ENCODE results near the gene MINK1. TPM values are rescaled to one million over a fixed set of nuclear protein-coding genes. Genes with fewer than 3 reads are reported as not detected.
"Not testable (repeated sequence)": the region's sequence is repeated elsewhere in the genome, so short reads cannot be mapped to it uniquely, and the experiment has no call there.

The MINK1 gene
- total and polyA plus RNA-seq, 2 donors = 10.2 to 83.8 TPM

GRCh38 chr17:4823373-4824089, 9.6 kb upstream of the MINK1 start:
- Histone ChIP-seq H3K36me3 (ENCODE audit: control insufficient read depth in 2 of 2, insufficient read depth in 2 of 2, low read length in 1 of 2) (no peaks in the 10 kb centered on the region), H3K27ac (ENCODE audit: low read depth in 1 of 2, low read length in 1 of 2) (no peak overlapping the region), H3K9me3 (ENCODE audit: control insufficient read depth in 2 of 2, insufficient read depth in 1 of 2, low read length in 1 of 2) (no peaks in the 10 kb centered on the region), H3K27me3 (ENCODE audit: control insufficient read depth in 2 of 2, insufficient read depth in 1 of 2, low read length in 1 of 2) (peaks cover 0 to 14% of the 10 kb centered on the region in 2 donors), H3K4me3 (ENCODE audit: low read length in 2 of 2) (no peak overlapping the region), H3K4me1 (ENCODE audit: control insufficient read depth in 2 of 2, insufficient read depth in 2 of 2, low read length in 2 of 2) (no peaks in the 10 kb centered on the region)
- WGBS = 82% methylated on average over 12 of the region's 12 CpGs
- no peak for DNase-seq (ENCODE audit: low read depth in 6 of 9, low spot score in 9 of 9)

GRCh38 chr17:4827399-4827798, 5.7 kb upstream of the MINK1 start:
- Histone ChIP-seq H3K4me1 (ENCODE audit: control insufficient read depth in 2 of 2, insufficient read depth in 2 of 2, low read length in 2 of 2) (no peaks in the 10 kb centered on the region), H3K9me3 (ENCODE audit: control insufficient read depth in 2 of 2, insufficient read depth in 1 of 2, low read length in 1 of 2) (no peaks in the 10 kb centered on the region), H3K4me3 (ENCODE audit: low read length in 2 of 2) (no peak overlapping the region), H3K27me3 (ENCODE audit: control insufficient read depth in 2 of 2, insufficient read depth in 1 of 2, low read length in 1 of 2) (peaks cover 0 to 16% of the 10 kb centered on the region in 2 donors), H3K36me3 (ENCODE audit: control insufficient read depth in 2 of 2, insufficient read depth in 2 of 2, low read length in 1 of 2) (no peaks in the 10 kb centered on the region), H3K27ac (ENCODE audit: low read depth in 1 of 2, low read length in 1 of 2) (no peak overlapping the region)
- DNase-seq (ENCODE audit: low read depth in 6 of 9, low spot score in 9 of 9) = no peak
- 86% methylated on average over 8 of the region's 8 CpGs for WGBS

GRCh38 chr17:4832829-4833177, 337 bp upstream of the MINK1 start:
- under 1% methylated on average over 10 of the region's 17 CpGs for WGBS
- Histone ChIP-seq H3K27ac (ENCODE audit: low read depth in 1 of 2, low read length in 1 of 2) (peak overlapping the region in 1 of 2 donors; percentile 31), H3K4me3 (ENCODE audit: low read length in 2 of 2) (peak overlapping the region; percentile 46 to 92), H3K4me1 (ENCODE audit: control insufficient read depth in 2 of 2, insufficient read depth in 2 of 2, low read length in 2 of 2) (peaks cover 10 to 22% of the 10 kb centered on the region in 2 donors)
- H3K36me3 ChIP-seq (ENCODE audit: control insufficient read depth in 2 of 2, insufficient read depth in 2 of 2, low read length in 1 of 2); H3K27me3 ChIP-seq (ENCODE audit: control insufficient read depth in 2 of 2, insufficient read depth in 1 of 2, low read length in 1 of 2); H3K9me3 ChIP-seq (ENCODE audit: control insufficient read depth in 2 of 2, insufficient read depth in 1 of 2, low read length in 1 of 2); DNase-seq (ENCODE audit: low read depth in 6 of 9, low spot score in 9 of 9): not testable (repeated sequence)

- H3K9me3 ChIP-seq (ENCODE audit: control insufficient read depth in 2 of 2, insufficient read depth in 1 of 2, low read length in 1 of 2) = no peaks in the 10 kb centered on the region
Measured at GRCh38 chr17:4833941-4834680, 971 bp downstream of the MINK1 start.

GRCh38 chr17:4834681-4835020, 1.5 kb downstream of the MINK1 start:
- H3K4me3 ChIP-seq (ENCODE audit: low read length in 2 of 2) = peak overlapping the region in 1 of 2 donors; percentile 61
- H3K36me3 ChIP-seq (ENCODE audit: control insufficient read depth in 2 of 2, insufficient read depth in 2 of 2, low read length in 1 of 2) = peaks cover 7% of the 10 kb centered on the region in 2 donors
- 97% methylated on average over 4 of the region's 4 CpGs for WGBS
- H3K27ac ChIP-seq (ENCODE audit: low read depth in 1 of 2, low read length in 1 of 2) = no peak overlapping the region
- no peak for DNase-seq (ENCODE audit: low read depth in 6 of 9, low spot score in 9 of 9)
- no peaks in the 10 kb centered on the region for H3K9me3 ChIP-seq (ENCODE audit: control insufficient read depth in 2 of 2, insufficient read depth in 1 of 2, low read length in 1 of 2)
- H3K4me1 ChIP-seq (ENCODE audit: control insufficient read depth in 2 of 2, insufficient read depth in 2 of 2, low read length in 2 of 2) = peaks cover 10 to 22% of the 10 kb centered on the region in 2 donors
- no peaks in the 10 kb centered on the region for H3K27me3 ChIP-seq (ENCODE audit: control insufficient read depth in 2 of 2, insufficient read depth in 1 of 2, low read length in 1 of 2)

More at GRCh38 chr17:4833941-4834680, 971 bp downstream of the MINK1 start:
- H3K27me3 ChIP-seq (ENCODE audit: control insufficient read depth in 2 of 2, insufficient read depth in 1 of 2, low read length in 1 of 2) = no peaks in the 10 kb centered on the region
- H3K4me1 ChIP-seq (ENCODE audit: control insufficient read depth in 2 of 2, insufficient read depth in 2 of 2, low read length in 2 of 2) = peaks cover 10 to 22% of the 10 kb centered on the region in 2 donors
- peaks cover 7% of the 10 kb centered on the region in 2 donors for H3K36me3 ChIP-seq (ENCODE audit: control insufficient read depth in 2 of 2, insufficient read depth in 2 of 2, low read length in 1 of 2)
- peak overlapping the region; percentile 60 to 86 for H3K27ac ChIP-seq (ENCODE audit: low read depth in 1 of 2, low read length in 1 of 2)
- DNase-seq (ENCODE audit: low read depth in 6 of 9, low spot score in 9 of 9) = peak in 2 of 9 donors; percentile 22 to 39
- peak overlapping the region; percentile 61 to 92 for H3K4me3 ChIP-seq (ENCODE audit: low read length in 2 of 2)
- WGBS = 23% methylated on average over 15 of the region's 15 CpGs

- H3K4me1 ChIP-seq (ENCODE audit: control insufficient read depth in 2 of 2, insufficient read depth in 2 of 2, low read length in 2 of 2) = peaks cover 18 to 30% of the 10 kb centered on the region in 2 donors
- H3K4me3 ChIP-seq (ENCODE audit: low read length in 2 of 2) = no peak overlapping the region
- DNase-seq (ENCODE audit: low read depth in 6 of 9, low spot score in 9 of 9) = no peak
- H3K36me3 ChIP-seq (ENCODE audit: control insufficient read depth in 2 of 2, insufficient read depth in 2 of 2, low read length in 1 of 2) = peaks cover 7% of the 10 kb centered on the region in 2 donors
- H3K27me3 ChIP-seq (ENCODE audit: control insufficient read depth in 2 of 2, insufficient read depth in 1 of 2, low read length in 1 of 2) = no peaks in the 10 kb centered on the region
- no peak overlapping the region for H3K27ac ChIP-seq (ENCODE audit: low read depth in 1 of 2, low read length in 1 of 2)
- WGBS = 97% methylated on average over 4 of the region's 4 CpGs
- H3K9me3 ChIP-seq (ENCODE audit: control insufficient read depth in 2 of 2, insufficient read depth in 1 of 2, low read length in 1 of 2) = no peaks in the 10 kb centered on the region
Measured at GRCh38 chr17:4836221-4836620, 3.1 kb downstream of the MINK1 start.

GRCh38 chr17:4837471-4838308, 4.5 kb downstream of the MINK1 start:
- Histone ChIP-seq H3K27ac (ENCODE audit: low read depth in 1 of 2, low read length in 1 of 2) (no peak overlapping the region), H3K4me1 (ENCODE audit: control insufficient read depth in 2 of 2, insufficient read depth in 2 of 2, low read length in 2 of 2) (peaks cover 18 to 30% of the 10 kb centered on the region in 2 donors), H3K9me3 (ENCODE audit: control insufficient read depth in 2 of 2, insufficient read depth in 1 of 2, low read length in 1 of 2) (no peaks in the 10 kb centered on the region), H3K4me3 (ENCODE audit: low read length in 2 of 2) (no peak overlapping the region), H3K36me3 (ENCODE audit: control insufficient read depth in 2 of 2, insufficient read depth in 2 of 2, low read length in 1 of 2) (peaks cover 7% of the 10 kb centered on the region in 2 donors), H3K27me3 (ENCODE audit: control insufficient read depth in 2 of 2, insufficient read depth in 1 of 2, low read length in 1 of 2) (no peaks in the 10 kb centered on the region)
- DNase-seq (ENCODE audit: low read depth in 6 of 9, low spot score in 9 of 9) = no peak
- 95% methylated on average over 13 of the region's 13 CpGs for WGBS

GRCh38 chr17:4838309-4838785, 5.2 kb downstream of the MINK1 start:
- DNase-seq (ENCODE audit: low read depth in 6 of 9, low spot score in 9 of 9) = no peak

More at GRCh38 chr17:4838309-4838785, 5.2 kb downstream of the MINK1 start:
- H3K27ac ChIP-seq (ENCODE audit: low read depth in 1 of 2, low read length in 1 of 2) = no peak overlapping the region
- H3K27me3 ChIP-seq (ENCODE audit: control insufficient read depth in 2 of 2, insufficient read depth in 1 of 2, low read length in 1 of 2) = no peaks in the 10 kb centered on the region
- no peak overlapping the region for H3K4me3 ChIP-seq (ENCODE audit: low read length in 2 of 2)
- H3K36me3 ChIP-seq (ENCODE audit: control insufficient read depth in 2 of 2, insufficient read depth in 2 of 2, low read length in 1 of 2) = peaks cover 7% of the 10 kb centered on the region in 2 donors
- WGBS = 95% methylated on average over 3 of the region's 3 CpGs
- peaks cover 18 to 30% of the 10 kb centered on the region in 2 donors for H3K4me1 ChIP-seq (ENCODE audit: control insufficient read depth in 2 of 2, insufficient read depth in 2 of 2, low read length in 2 of 2)
- no peaks in the 10 kb centered on the region for H3K9me3 ChIP-seq (ENCODE audit: control insufficient read depth in 2 of 2, insufficient read depth in 1 of 2, low read length in 1 of 2)
